Stomach smooth muscle (tissue), 2 donors: ENCODE results near the gene HOXC5.

Source experiments
- H3K27ac ChIP-seq: one replicate; pipeline ENCODE4 v1.7.0; 2013; ENCODE audit warnings: mild to moderate bottlenecking, low read length, inconsistent platforms
- H3K27me3 ChIP-seq, 2 donors: one replicate each; pipeline ENCODE4 v1.7.0; 2013; ENCODE audit warnings: low read length in 2 of 2; ENCODE audit not compliant: insufficient read depth in 2 of 2, control insufficient read depth in 1 of 2
- H3K36me3 ChIP-seq, 2 donors: one replicate each; pipeline ENCODE4 v1.7.0; 2013; ENCODE audit warnings: low read length in 2 of 2; ENCODE audit not compliant: control insufficient read depth in 2 of 2, insufficient read depth in 2 of 2
- H3K4me1 ChIP-seq: one replicate; pipeline ENCODE4 v1.7.0; 2013; ENCODE audit warnings: low read length; ENCODE audit not compliant: control insufficient read depth, insufficient read depth
- H3K4me3 ChIP-seq, 2 donors: one replicate each; pipeline ENCODE4 v1.7.0; 2013; ENCODE audit warnings: low read length in 2 of 2
- H3K9ac ChIP-seq, 2 donors: one replicate each; pipeline ENCODE4 v1.7.0; 2013; ENCODE audit warnings: low read length in 2 of 2, mild to moderate bottlenecking in 1 of 2
- H3K9me3 ChIP-seq, 2 donors: one replicate each; pipeline ENCODE4 v1.7.0; 2013; ENCODE audit warnings: low read length in 2 of 2; ENCODE audit not compliant: control insufficient read depth in 2 of 2
- donor health status: healthy.
- donor health status: Pancreatic carcinoma.

Gene HOXC5

DNA sequence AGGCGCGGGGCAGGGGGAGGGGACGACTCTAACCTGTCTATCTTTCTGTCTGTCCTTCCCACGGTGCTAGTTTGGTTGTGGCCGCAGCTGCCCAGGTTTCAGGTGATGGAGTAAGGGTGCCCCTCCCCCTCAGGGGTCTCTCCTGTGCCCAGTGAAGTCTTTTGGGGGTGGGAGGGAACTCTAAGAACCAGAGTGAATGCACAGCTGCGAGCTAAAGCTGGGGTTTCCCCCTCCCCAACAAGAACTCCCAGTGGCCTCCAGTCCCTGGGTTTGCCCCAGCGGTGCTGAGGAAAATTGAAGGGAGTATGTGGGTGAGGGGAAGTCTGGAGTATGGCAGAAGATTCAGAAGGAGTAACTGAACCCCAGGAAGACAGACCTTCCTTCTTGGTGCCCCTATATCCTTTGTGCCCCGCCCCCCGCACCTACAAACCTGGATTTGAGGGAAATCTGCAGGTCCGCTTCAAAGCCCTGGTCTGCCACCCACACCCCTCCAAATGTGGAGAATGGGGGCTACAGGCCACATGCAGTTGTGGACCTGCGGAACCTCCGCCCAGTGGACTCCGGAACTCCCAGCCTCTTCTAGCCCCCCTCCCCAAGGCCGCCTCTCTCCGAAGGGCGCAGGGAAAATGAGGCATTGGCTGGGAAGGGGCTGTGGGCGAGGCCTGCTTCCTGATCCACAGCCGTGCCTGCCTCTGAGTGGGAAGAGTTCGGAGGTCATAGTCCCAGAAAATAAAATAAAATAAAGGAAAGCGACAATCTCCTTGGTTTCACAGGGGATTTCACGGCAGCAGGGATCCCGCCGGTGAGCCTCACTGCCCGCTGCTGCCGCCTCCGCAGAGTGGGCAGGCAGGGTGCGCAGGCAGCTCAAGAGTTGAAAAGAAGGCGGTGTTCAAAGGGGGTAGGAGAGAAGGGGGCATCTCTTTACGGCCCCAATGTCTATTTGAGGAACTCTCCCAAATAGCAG is 36.3 kb upstream of the HOXC5 start:
- no peak overlapping the region for H3K27ac ChIP-seq
- peaks cover 0 to 4% of the 10 kb centered on the region in 2 donors for H3K9me3 ChIP-seq
- peaks cover 32% of the 10 kb centered on the region for H3K4me1 ChIP-seq
- peak overlapping the region in 1 of 2 donors; percentile 50 for H3K9ac ChIP-seq
- no peaks in the 10 kb centered on the region for H3K36me3 ChIP-seq
- peaks cover 88 to 99% of the 10 kb centered on the region in 2 donors for H3K27me3 ChIP-seq
- peak overlapping the region; percentile 68 to 71 for H3K4me3 ChIP-seq

DNA sequence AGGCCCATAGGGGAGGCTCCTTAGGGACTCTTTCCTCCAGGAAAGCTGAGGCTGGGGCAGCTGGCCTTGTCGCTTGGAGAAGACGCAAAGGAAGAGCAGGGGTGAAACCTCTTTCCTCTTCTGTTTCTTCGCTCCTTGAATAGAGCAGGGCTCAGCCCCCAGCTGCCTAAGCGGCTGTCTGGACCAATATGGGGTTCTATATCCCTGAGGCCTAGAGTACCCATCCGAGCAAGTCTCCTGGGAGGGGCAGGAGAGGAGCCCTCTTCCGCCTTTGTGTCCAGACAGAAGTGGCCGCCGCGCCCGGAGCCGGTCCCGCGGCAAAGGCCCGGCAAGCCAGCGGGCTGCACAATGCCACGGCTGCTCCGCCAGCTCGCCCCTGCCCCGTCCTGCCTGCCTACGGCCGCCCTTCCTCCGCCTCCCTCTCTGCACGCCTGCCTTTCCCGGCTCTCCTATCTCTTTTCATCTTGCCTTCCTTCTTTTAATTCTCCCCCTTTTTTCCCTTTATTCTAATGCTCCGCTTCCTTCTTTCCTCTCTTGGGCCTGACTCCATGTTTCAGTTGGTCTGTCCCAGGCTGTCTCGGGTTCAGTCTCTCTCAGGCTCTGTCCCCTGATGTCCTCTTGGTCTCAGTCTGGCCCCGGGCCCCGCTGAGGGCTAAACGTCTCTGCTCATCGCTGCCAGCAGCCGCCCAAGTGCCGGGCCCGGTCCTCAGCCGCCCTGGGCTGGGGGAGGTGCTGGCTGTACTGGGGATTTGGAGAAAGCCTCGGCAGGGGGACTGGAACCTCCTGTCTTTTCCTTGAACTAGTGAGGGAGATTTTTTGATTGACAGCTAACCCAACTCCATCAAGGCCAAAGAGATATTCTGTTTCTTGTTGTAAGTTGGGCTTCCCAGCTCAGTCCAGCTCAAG is 35.4 kb upstream of the HOXC5 start:
- H3K9ac ChIP-seq, result no peak overlapping the region
- H3K27me3 ChIP-seq, result peaks cover 87 to 99% of the 10 kb centered on the region in 2 donors
- no peak overlapping the region for H3K4me3 ChIP-seq
- peaks cover 0 to 4% of the 10 kb centered on the region in 2 donors for H3K9me3 ChIP-seq
- no peaks in the 10 kb centered on the region for H3K36me3 ChIP-seq
- H3K27ac ChIP-seq, result no peak overlapping the region
- peaks cover 32% of the 10 kb centered on the region for H3K4me1 ChIP-seq

DNA sequence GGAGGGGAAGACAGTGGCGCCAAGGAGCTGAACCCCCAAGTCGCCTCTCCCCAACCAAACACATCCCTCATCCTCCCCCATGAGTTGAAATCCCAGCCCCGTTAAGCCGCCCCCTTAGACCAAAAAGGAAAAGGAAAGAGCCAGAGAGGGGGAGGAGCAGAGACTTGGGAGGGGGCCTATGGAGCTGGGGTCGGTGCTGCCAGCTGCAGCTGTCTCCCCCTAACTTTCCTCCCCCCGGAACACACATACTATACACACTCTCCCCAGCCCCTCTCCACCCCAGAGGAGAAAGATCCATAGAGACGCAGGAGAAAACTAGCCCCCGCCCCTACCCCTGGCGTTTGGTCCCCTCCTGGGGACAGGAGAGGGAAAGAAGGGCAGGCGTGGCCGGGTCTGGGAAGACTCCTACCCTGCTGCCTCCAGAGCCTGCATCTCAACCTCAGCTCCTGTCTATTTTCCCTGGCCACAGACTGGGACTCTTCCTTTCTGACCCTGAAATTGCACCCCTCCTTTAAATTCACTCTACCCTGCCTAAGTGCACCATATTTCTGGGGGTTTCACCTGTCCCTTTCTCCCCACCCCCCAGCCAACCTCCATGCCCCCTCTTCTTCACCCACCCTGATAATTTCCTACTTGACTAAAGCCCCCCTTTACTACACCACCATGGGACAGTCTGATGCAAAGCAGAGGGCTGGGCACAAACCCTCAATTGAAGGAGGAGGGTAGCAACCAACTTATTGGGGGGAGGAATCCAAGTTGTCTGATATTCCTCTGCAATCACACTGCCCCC is 34.5 kb upstream of the HOXC5 start:
- no peak overlapping the region for H3K9ac ChIP-seq
- no peak overlapping the region for H3K27ac ChIP-seq
- H3K4me1 ChIP-seq, result peaks cover 32% of the 10 kb centered on the region
- no peaks in the 10 kb centered on the region for H3K36me3 ChIP-seq
- H3K27me3 ChIP-seq, result peaks cover 87 to 97% of the 10 kb centered on the region in 2 donors
- H3K4me3 ChIP-seq, result no peak overlapping the region
- H3K9me3 ChIP-seq, result peaks cover 0 to 3% of the 10 kb centered on the region in 2 donors

- Histone ChIP-seq H3K4me3 (no peak overlapping the region), H3K9ac (no peak overlapping the region), H3K9me3 (no peaks in the 10 kb centered on the region), H3K27me3 (peaks cover 86 to 95% of the 10 kb centered on the region in 2 donors), H3K27ac (no peak overlapping the region), H3K36me3 (no peaks in the 10 kb centered on the region), H3K4me1 (peaks cover 31% of the 10 kb centered on the region)
Observed at GRCh38 chr12:53998900-53999236, 34.0 kb upstream of the HOXC5 start.

DNA sequence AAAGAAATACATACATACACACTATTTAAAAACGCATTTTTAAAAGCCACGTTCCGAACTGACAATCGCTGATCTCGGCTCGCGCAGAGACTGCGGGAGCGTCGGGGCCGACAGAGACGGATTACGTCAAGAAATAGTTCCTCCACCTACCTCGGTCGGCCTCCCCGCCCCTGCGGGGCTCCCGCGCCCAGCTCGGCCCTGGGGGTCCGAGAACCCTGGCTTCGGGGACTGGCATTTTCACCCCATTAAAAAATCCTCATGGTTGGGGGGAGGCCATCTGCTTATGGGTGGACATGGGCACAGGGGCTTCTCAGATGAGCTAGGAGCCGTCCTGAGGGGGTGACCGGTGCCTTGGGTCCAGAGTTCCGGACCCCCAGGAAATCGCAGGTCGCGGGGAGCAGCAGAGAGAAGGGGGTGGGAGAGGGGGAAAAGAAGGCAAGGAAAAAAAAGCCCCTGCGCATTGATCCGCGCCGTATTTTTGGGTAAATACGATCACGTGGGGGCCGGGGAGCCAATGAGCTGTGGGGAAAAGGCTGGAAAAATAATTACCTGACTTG is 33.2 kb upstream of the HOXC5 start:
- Histone ChIP-seq H3K9ac (no peak overlapping the region), H3K36me3 (no peaks in the 10 kb centered on the region), H3K27ac (no peak overlapping the region), H3K9me3 (no peaks in the 10 kb centered on the region), H3K4me1 (peaks cover 25% of the 10 kb centered on the region), H3K4me3 (peak overlapping the region in 1 of 2 donors; percentile 8), H3K27me3 (peaks cover 86 to 95% of the 10 kb centered on the region in 2 donors)

GRCh38 chr12:54000116-54001114 is 32.4 kb upstream of the HOXC5 start, which contains the start of gene HOXC9:
TSS of gene HOXC9 (plus strand) at chr12:54000161. CDS start at chr12:54000189, 28 bp downstream.
- H3K27ac ChIP-seq, result no peak within 1 kb of the TSS
- peaks cover 19% of the 10 kb centered on the region for H3K4me1 ChIP-seq
- H3K4me3 ChIP-seq, result peak within 1 kb of the TSS in 1 of 2 donors; percentile 54
- no peak within 1 kb of the TSS for H3K9ac ChIP-seq
- no peaks in the 10 kb centered on the region for H3K36me3 ChIP-seq
- no peaks in the 10 kb centered on the region for H3K9me3 ChIP-seq
- H3K27me3 ChIP-seq, result peaks cover 86 to 95% of the 10 kb centered on the region in 2 donors

- H3K4me3 ChIP-seq, result no peak overlapping the region
- peaks cover 17% of the 10 kb centered on the region for H3K4me1 ChIP-seq
Observed at GRCh38 chr12:54001283-54002187, 31.3 kb upstream of the HOXC5 start.

GRCh38 chr12:54002278-54002914 is 30.5 kb upstream of the HOXC5 start:
- no peaks in the 10 kb centered on the region for H3K9me3 ChIP-seq
- no peak overlapping the region for H3K4me3 ChIP-seq
- no peaks in the 10 kb centered on the region for H3K36me3 ChIP-seq
- no peak overlapping the region for H3K9ac ChIP-seq
- H3K27ac ChIP-seq, result no peak overlapping the region
- H3K4me1 ChIP-seq, result peaks cover 17% of the 10 kb centered on the region
- peaks cover 88 to 95% of the 10 kb centered on the region in 2 donors for H3K27me3 ChIP-seq

More at GRCh38 chr12:54001283-54002187, 31.3 kb upstream of the HOXC5 start:
- no peaks in the 10 kb centered on the region for H3K9me3 ChIP-seq
- H3K36me3 ChIP-seq, result no peaks in the 10 kb centered on the region
- no peak overlapping the region for H3K9ac ChIP-seq
- no peak overlapping the region for H3K27ac ChIP-seq
- peaks cover 87 to 95% of the 10 kb centered on the region in 2 donors for H3K27me3 ChIP-seq
